Lower leg skin (tissue), 3 donors: ENCODE results near the gene OR5H15.

ENCODE experiments used
- CTCF ChIP-seq, 3 donors: fragments of 450-650 bp; IDR thresholded peaks; one replicate each; pipeline ENCODE4 v1.5.1; 2016; ENCODE audit warnings: antibody characterized with exemption in 3 of 3, mild to moderate bottlenecking in 3 of 3, moderate library complexity in 2 of 3
- POLR2A ChIP-seq, 2 donors: fragments of 450-650 bp; IDR thresholded peaks; one replicate each; pipeline ENCODE4 v1.6.1; 2016 to 2017; ENCODE audit warnings: antibody characterized with exemption in 2 of 2, mild to moderate bottlenecking in 1 of 2, moderate library complexity in 1 of 2

GRCh38 chr3:98171071-98171470 is 4.6 kb downstream of the OR5H15 start:
- no peak for TF ChIP-seq CTCF (IDR thresholded peaks at IDR 0.05)
- TF ChIP-seq POLR2A (IDR thresholded peaks at IDR 0.05): no peak
